Left forelimb (tissue), 1 donor: ENCODE measurements around the gene STX17.
"Not testable (repeated sequence)": the region's sequence is repeated elsewhere in the genome, so short reads cannot be mapped to it uniquely, and the experiment has no call there.

ENCODE experiments used
- DNase-seq: peaks from one replicate; pipeline ENCODE4 v3.0.0-alpha.2; 2018; ENCODE audit warnings: low spot score

Gene STX17

GRCh38 chr9:99906403-99907207 lies at the start of gene STX17:
Gene STX17, plus strand, starts transcription at chr9:99906654. Its CDS starts 8,586 bp downstream, at chr9:99915240.
- DNase-seq: peak; percentile 92

- not testable (repeated sequence) for DNase-seq
Measured at GRCh38 chr9:99857576-99857975, 48.9 kb upstream of the STX17 start.

GRCh38 chr9:99858087-99858486 lies 48.4 kb upstream of the STX17 start:
- no peak for DNase-seq

GRCh38 chr9:99859243-99859980 lies 47.0 kb upstream of the STX17 start:
- no peak for DNase-seq

- DNase-seq: no peak
Measured at GRCh38 chr9:99860266-99860665, 46.2 kb upstream of the STX17 start.

GRCh38 chr9:99863955-99864354 lies 42.5 kb upstream of the STX17 start:
- no peak for DNase-seq

GRCh38 chr9:99866398-99866797 lies 40.1 kb upstream of the STX17 start:
- no peak for DNase-seq

- DNase-seq: no peak
Measured at GRCh38 chr9:99867536-99867935, 38.9 kb upstream of the STX17 start.

- DNase-seq: no peak
Measured at GRCh38 chr9:99867968-99868367, 38.5 kb upstream of the STX17 start.

- DNase-seq: no peak
Measured at GRCh38 chr9:99868845-99869244, 37.6 kb upstream of the STX17 start.

GRCh38 chr9:99870126-99870525 lies 36.3 kb upstream of the STX17 start:
- no peak for DNase-seq

- no peak for DNase-seq
Measured at GRCh38 chr9:99873531-99873930, 32.9 kb upstream of the STX17 start.

- DNase-seq: no peak
Measured at GRCh38 chr9:99873943-99874584, 32.4 kb upstream of the STX17 start.

- DNase-seq: no peak
Measured at GRCh38 chr9:99876190-99876589, 30.3 kb upstream of the STX17 start.

GRCh38 chr9:99878651-99879050 lies 27.8 kb upstream of the STX17 start:
- no peak for DNase-seq

- no peak for DNase-seq
Measured at GRCh38 chr9:99881769-99882168, 24.7 kb upstream of the STX17 start.

- no peak for DNase-seq
Measured at GRCh38 chr9:99885747-99886146, 20.7 kb upstream of the STX17 start.

- no peak for DNase-seq
Measured at GRCh38 chr9:99889120-99889519, 17.3 kb upstream of the STX17 start.

- DNase-seq: no peak
Measured at GRCh38 chr9:99894826-99895225, 11.6 kb upstream of the STX17 start.

GRCh38 chr9:99895510-99895909 lies 10.9 kb upstream of the STX17 start:
- DNase-seq: no peak

GRCh38 chr9:99896119-99896518 lies 10.3 kb upstream of the STX17 start:
- DNase-seq: no peak

- DNase-seq: no peak
Measured at GRCh38 chr9:99903393-99903792, 3.1 kb upstream of the STX17 start.

GRCh38 chr9:99905833-99906402 lies 536 bp upstream of the STX17 start:
- DNase-seq: no peak
